Measurements from ENCODE around the gene AKTIP. TPM values are rescaled to one million over a fixed set of nuclear protein-coding genes. Genes with fewer than 3 reads are reported as not detected.

AKTIP gene
- total RNA-seq, 2 donors from 2014 or later = 27.1 to 30.2 TPM

- intact Hi-C loops (cut with DNase I) = no loop called here
- no peaks in the 10 kb centered on the region for H3K4me1 ChIP-seq
- no peak for DNase-seq
- H3K9me3 ChIP-seq = no peaks in the 10 kb centered on the region
- H3K4me3 ChIP-seq = no peak overlapping the region
- H3K9ac ChIP-seq (ENCODE audit: low read depth in 2 of 2, low read length in 2 of 2) = no peak overlapping the region
- no peak for TF ChIP-seq CTCF (IDR thresholded peaks at IDR 0.05)
- no peak overlapping the region for H3K27ac ChIP-seq
- H3K27me3 ChIP-seq = no peaks in the 10 kb centered on the region
- H3K36me3 ChIP-seq = no peaks in the 10 kb centered on the region
These were observed 27.0 kb upstream of the AKTIP start for GRCh38 chr16:53530046-53530445.

- H3K4me1 ChIP-seq = no peaks in the 10 kb centered on the region
- no peaks in the 10 kb centered on the region for H3K36me3 ChIP-seq
- intact Hi-C loops (cut with DNase I) = no loop called here
- H3K9me3 ChIP-seq = no peaks in the 10 kb centered on the region
- no peak overlapping the region for H3K4me3 ChIP-seq
- TF ChIP-seq CTCF (IDR thresholded peaks at IDR 0.05) = no peak
- H3K9ac ChIP-seq (ENCODE audit: low read depth in 2 of 2, low read length in 2 of 2) = no peak overlapping the region
- no peak for DNase-seq
- H3K27me3 ChIP-seq = no peaks in the 10 kb centered on the region
- no peak overlapping the region for H3K27ac ChIP-seq
These were observed 26.5 kb upstream of the AKTIP start for GRCh38 chr16:53529513-53529912.

- no peak for TF ChIP-seq CTCF (IDR thresholded peaks at IDR 0.05)
- intact Hi-C loops (cut with DNase I) = no loop called here
- Histone ChIP-seq H3K4me1 (no peaks in the 10 kb centered on the region), H3K36me3 (no peaks in the 10 kb centered on the region), H3K27me3 (no peaks in the 10 kb centered on the region), H3K27ac (no peak overlapping the region), H3K9ac (ENCODE audit: low read depth in 2 of 2, low read length in 2 of 2) (no peak overlapping the region), H3K9me3 (no peaks in the 10 kb centered on the region), H3K4me3 (no peak overlapping the region)
- DNase-seq = no peak
These were observed 25.8 kb upstream of the AKTIP start for GRCh38 chr16:53528797-53529196.

GRCh38 chr16:53523971-53524548, 21.1 kb upstream of the AKTIP start:
- intact Hi-C loops (cut with DNase I) = no loop called here
- H3K9me3 ChIP-seq = no peaks in the 10 kb centered on the region
- H3K27me3 ChIP-seq = no peaks in the 10 kb centered on the region
- no peak overlapping the region for H3K27ac ChIP-seq
- H3K4me1 ChIP-seq = no peaks in the 10 kb centered on the region
- H3K36me3 ChIP-seq = no peaks in the 10 kb centered on the region
- no peak for TF ChIP-seq CTCF (IDR thresholded peaks at IDR 0.05)
- DNase-seq = no peak
- no peak overlapping the region for H3K4me3 ChIP-seq
- H3K9ac ChIP-seq (ENCODE audit: low read depth in 2 of 2, low read length in 2 of 2) = no peak overlapping the region

- H3K4me1 ChIP-seq = no peaks in the 10 kb centered on the region
- no peak overlapping the region for H3K9ac ChIP-seq (ENCODE audit: low read depth in 2 of 2, low read length in 2 of 2)
- intact Hi-C loops (cut with DNase I) = no loop called here
- H3K27me3 ChIP-seq = no peaks in the 10 kb centered on the region
- H3K36me3 ChIP-seq = no peaks in the 10 kb centered on the region
- DNase-seq = no peak
- no peaks in the 10 kb centered on the region for H3K9me3 ChIP-seq
- TF ChIP-seq CTCF (IDR thresholded peaks at IDR 0.05) = no peak
- H3K27ac ChIP-seq = no peak overlapping the region
- no peak overlapping the region for H3K4me3 ChIP-seq
These were observed 20.3 kb upstream of the AKTIP start for GRCh38 chr16:53523126-53523804.

Measured in colonic mucosa (tissue), 4 donors.